Neural progenitor cell (in vitro differentiated cells): ENCODE measurements around the gene CARD8.

Experiments used
- EZH2 ChIP-seq: fragments of 200-600 bp; sonication (generic); IDR thresholded peaks from 2 replicates; pipeline ENCODE4 v1.6.1; 2017; ENCODE audit warnings: antibody characterized with exemption, mild to moderate bottlenecking, moderate library complexity
- EZH2phosphoT487 ChIP-seq: fragments of 200-600 bp; sonication (generic); IDR thresholded peaks from 2 replicates; pipeline ENCODE4 v1.6.1; 2017; ENCODE audit warnings: antibody characterized with exemption
- TF ChIP-seq, protein P1 (sequence below): fragments of 200-600 bp; sonication (generic); IDR thresholded peaks from 2 replicates; pipeline ENCODE4 v1.5.1; 2017; ENCODE audit warnings: antibody characterized with exemption, mild to moderate bottlenecking

DNA sequence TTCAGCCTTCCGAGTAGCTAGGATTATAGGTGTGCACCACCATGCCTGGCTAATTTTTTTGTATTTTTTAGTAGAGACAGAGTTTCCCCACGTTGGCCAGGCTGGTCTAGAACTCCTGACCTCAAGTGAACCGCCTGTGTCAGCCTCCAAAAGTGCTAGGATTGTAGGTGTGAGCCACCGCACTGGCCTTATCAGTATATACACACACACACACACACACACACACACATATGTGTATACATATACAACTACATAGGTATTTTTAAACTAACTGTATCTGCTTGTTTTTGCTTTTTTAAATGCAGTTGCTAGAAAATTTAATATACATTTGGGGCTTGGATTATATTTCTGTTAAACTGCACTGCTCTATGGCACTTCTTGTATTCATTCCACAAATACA is 3.1 kb downstream of the CARD8 start:
- TF ChIP-seq, protein P1, sequence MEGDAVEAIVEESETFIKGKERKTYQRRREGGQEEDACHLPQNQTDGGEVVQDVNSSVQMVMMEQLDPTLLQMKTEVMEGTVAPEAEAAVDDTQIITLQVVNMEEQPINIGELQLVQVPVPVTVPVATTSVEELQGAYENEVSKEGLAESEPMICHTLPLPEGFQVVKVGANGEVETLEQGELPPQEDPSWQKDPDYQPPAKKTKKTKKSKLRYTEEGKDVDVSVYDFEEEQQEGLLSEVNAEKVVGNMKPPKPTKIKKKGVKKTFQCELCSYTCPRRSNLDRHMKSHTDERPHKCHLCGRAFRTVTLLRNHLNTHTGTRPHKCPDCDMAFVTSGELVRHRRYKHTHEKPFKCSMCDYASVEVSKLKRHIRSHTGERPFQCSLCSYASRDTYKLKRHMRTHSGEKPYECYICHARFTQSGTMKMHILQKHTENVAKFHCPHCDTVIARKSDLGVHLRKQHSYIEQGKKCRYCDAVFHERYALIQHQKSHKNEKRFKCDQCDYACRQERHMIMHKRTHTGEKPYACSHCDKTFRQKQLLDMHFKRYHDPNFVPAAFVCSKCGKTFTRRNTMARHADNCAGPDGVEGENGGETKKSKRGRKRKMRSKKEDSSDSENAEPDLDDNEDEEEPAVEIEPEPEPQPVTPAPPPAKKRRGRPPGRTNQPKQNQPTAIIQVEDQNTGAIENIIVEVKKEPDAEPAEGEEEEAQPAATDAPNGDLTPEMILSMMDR = no peak
- TF ChIP-seq EZH2phosphoT487 = no peak
- TF ChIP-seq EZH2 = no peak
